Hepatocyte (in vitro differentiated cells): ENCODE measurements around the gene ANKRD12. TPM values are rescaled to one million over a fixed set of nuclear protein-coding genes. Genes with fewer than 3 reads are reported as not detected.
"Not testable (repeated sequence)": the region's sequence is repeated elsewhere in the genome, so short reads cannot be mapped to it uniquely, and the experiment has no call there.

Source experiments
- DNase-seq: peaks from one replicate; pipeline ENCODE4 v3.0.0-alpha.2; 2016; ENCODE audit warnings: low spot score
- H2AFZ ChIP-seq: fragments of 200-600 bp; sonication (generic); 2 replicates; pipeline ENCODE4 v1.6.0; 2016; ENCODE audit warnings: antibody characterized with exemption, mild to moderate bottlenecking
- H3K27ac ChIP-seq: fragments of 200-600 bp; sonication (generic); 2 replicates; pipeline ENCODE4 v1.5.1; 2016; ENCODE audit warnings: mild to moderate bottlenecking
- H3K27me3 ChIP-seq: fragments of 200-600 bp; sonication (generic); 2 replicates; pipeline ENCODE4 v1.6.1; 2016
- H3K36me3 ChIP-seq: fragments of 200-600 bp; sonication (generic); replicated peaks from 2 replicates; pipeline ENCODE4 v1.5.1; 2016; ENCODE audit warnings: low read depth; ENCODE audit not compliant: insufficient read depth
- H3K4me1 ChIP-seq: fragments of 200-600 bp; sonication (generic); 2 replicates; pipeline ENCODE4 v1.5.1; 2016; ENCODE audit warnings: mild to moderate bottlenecking, moderate library complexity; ENCODE audit not compliant: insufficient read depth
- H3K4me2 ChIP-seq: fragments of 200-600 bp; sonication (generic); 2 replicates; pipeline ENCODE4 v1.6.0; 2016
- H3K4me3 ChIP-seq: fragments of 200-600 bp; sonication (generic); 2 replicates; pipeline ENCODE4 v1.5.1; 2016; ENCODE audit warnings: mild to moderate bottlenecking
- H3K79me2 ChIP-seq: fragments of 200-600 bp; sonication (generic); 2 replicates; pipeline ENCODE4 v1.6.0; 2017; ENCODE audit warnings: mild to moderate bottlenecking
- H3K9me2 ChIP-seq: fragments of 200-600 bp; sonication (generic); replicated peaks from 2 replicates; pipeline ENCODE4 v1.6.0; 2017; ENCODE audit warnings: mild to moderate bottlenecking; ENCODE audit not compliant: insufficient read depth
- H3K9me3 ChIP-seq: fragments of 200-600 bp; sonication (generic); 2 replicates; pipeline ENCODE4 v1.5.1; 2016; ENCODE audit warnings: low read depth, mild to moderate bottlenecking
- H4K20me1 ChIP-seq: fragments of 200-600 bp; sonication (generic); 2 replicates; pipeline ENCODE4 v1.6.0; 2016; ENCODE audit warnings: mild to moderate bottlenecking; ENCODE audit not compliant: insufficient read depth, poor library complexity, severe bottlenecking
- CTCF ChIP-seq: fragments of 200-600 bp; sonication (generic); IDR thresholded peaks from 2 replicates; pipeline ENCODE4 v1.5.1; 2016; ENCODE audit warnings: antibody characterized with exemption, mild to moderate bottlenecking; ENCODE audit not compliant: poor library complexity
- EZH2 ChIP-seq: fragments of 200-600 bp; sonication (generic); IDR thresholded peaks from 2 replicates; pipeline ENCODE4 v1.6.1; 2016; ENCODE audit warnings: antibody characterized with exemption, mild to moderate bottlenecking, borderline replicate concordance
- EZH2phosphoT487 ChIP-seq: fragments of 200-600 bp; sonication (generic); IDR thresholded peaks from one replicate; pipeline ENCODE4 v1.6.1; 2018; ENCODE audit warnings: antibody characterized with exemption, mild to moderate bottlenecking, low read depth, moderate library complexity; ENCODE audit not compliant: unreplicated experiment, severe bottlenecking
- WGBS: methylation state at CpG from one replicate; pipeline ENCODE4 v1.1.6; 2016; ENCODE audit warnings: low lambda C conversion rate; ENCODE audit errors: missing lambda C conversion rate; 5-methylcytosine and 5-hydroxymethylcytosine counted together
- polyA plus RNA-seq: library from polyadenylated mRNA; unstranded; fragments of >200 nt; fragmentation: Nextera tagmentation; extraction: Ambion mirVana; gene quantifications from 2 replicates; pipeline ENCODE4 v1.2.1, GENCODE V29; 2016
- total RNA-seq: library from RNA; depleted of rRNA; stranded (reverse); fragments of >200 nt; gene quantifications from 2 replicates; pipeline ENCODE4 v1.2.3, GENCODE V29; 2014

The ANKRD12 gene
- total and polyA plus RNA-seq, 2 experiments from 2014 or later, result 29.2 to 34.3 TPM

GRCh38 chr18:9157806-9158205 is 21.2 kb downstream of the ANKRD12 start:
- H3K9me2 ChIP-seq, result no peaks in the 10 kb centered on the region
- no peaks in the 10 kb centered on the region for H3K27me3 ChIP-seq
- no peak overlapping the region for H2AFZ ChIP-seq
- 39% methylated on average over 2 of the region's 2 CpGs for WGBS
- H3K9me3 ChIP-seq, result peaks cover 5% of the 10 kb centered on the region
- H3K4me1 ChIP-seq, result no peaks in the 10 kb centered on the region
- no peak overlapping the region for H3K4me3 ChIP-seq
- no peaks in the 10 kb centered on the region for H3K36me3 ChIP-seq
- no peak overlapping the region for H3K4me2 ChIP-seq
- peaks cover 96% of the 10 kb centered on the region for H3K79me2 ChIP-seq
- no peak for DNase-seq
- H3K27ac ChIP-seq, result no peak overlapping the region
- H4K20me1 ChIP-seq, result peaks cover 54% of the 10 kb centered on the region
- TF ChIP-seq CTCF (no peak), EZH2phosphoT487 (no peak), EZH2 (no peak)

GRCh38 chr18:9160014-9160413 is 23.4 kb downstream of the ANKRD12 start:
- H4K20me1 ChIP-seq, result peaks cover 34% of the 10 kb centered on the region
- H3K27me3 ChIP-seq, result no peaks in the 10 kb centered on the region
- peaks cover 10% of the 10 kb centered on the region for H3K9me3 ChIP-seq
- no peaks in the 10 kb centered on the region for H3K4me1 ChIP-seq
- no peak overlapping the region for H3K4me2 ChIP-seq
- no peak overlapping the region for H3K4me3 ChIP-seq
- H3K27ac ChIP-seq, result no peak overlapping the region
- H3K79me2 ChIP-seq, result peaks cover 96% of the 10 kb centered on the region
- no peaks in the 10 kb centered on the region for H3K9me2 ChIP-seq
- TF ChIP-seq EZH2phosphoT487 (no peak), CTCF (no peak), EZH2 (no peak)
- WGBS, result 94% methylated on average over 4 of the region's 4 CpGs
- no peak for DNase-seq
- no peaks in the 10 kb centered on the region for H3K36me3 ChIP-seq
- H2AFZ ChIP-seq, result no peak overlapping the region

- not testable (repeated sequence) for H3K27me3 ChIP-seq, H3K9me2 ChIP-seq, H3K4me3 ChIP-seq, H3K36me3 ChIP-seq, H3K27ac ChIP-seq, H3K4me2 ChIP-seq, H3K9me3 ChIP-seq, H2AFZ ChIP-seq, H3K4me1 ChIP-seq, DNase-seq
- peaks cover 79% of the 10 kb centered on the region for H3K79me2 ChIP-seq
- peaks cover 17% of the 10 kb centered on the region for H4K20me1 ChIP-seq
- 98% methylated on average over 4 of the region's 4 CpGs for WGBS
Measured at GRCh38 chr18:9162663-9163062, 26.1 kb downstream of the ANKRD12 start.

GRCh38 chr18:9164149-9164548 is 27.6 kb downstream of the ANKRD12 start:
- H3K4me2 ChIP-seq, H3K36me3 ChIP-seq, DNase-seq, H3K4me1 ChIP-seq, H2AFZ ChIP-seq, H4K20me1 ChIP-seq, H3K27me3 ChIP-seq, H3K9me3 ChIP-seq, H3K4me3 ChIP-seq, H3K9me2 ChIP-seq, H3K27ac ChIP-seq: not testable (repeated sequence)
- H3K79me2 ChIP-seq, result peaks cover 73% of the 10 kb centered on the region

GRCh38 chr18:9165883-9166282 is 29.3 kb downstream of the ANKRD12 start:
- not testable (repeated sequence) for H2AFZ ChIP-seq, H3K27me3 ChIP-seq, H4K20me1 ChIP-seq, H3K4me1 ChIP-seq, H3K9me3 ChIP-seq, H3K4me2 ChIP-seq, H3K9me2 ChIP-seq, H3K36me3 ChIP-seq, DNase-seq, H3K4me3 ChIP-seq, H3K27ac ChIP-seq
- 97% methylated on average over 3 of the region's 3 CpGs for WGBS
- peaks cover 68% of the 10 kb centered on the region for H3K79me2 ChIP-seq

- H3K4me1 ChIP-seq, H3K9me2 ChIP-seq, H3K4me3 ChIP-seq, H3K9me3 ChIP-seq, H3K27ac ChIP-seq, H3K4me2 ChIP-seq, H2AFZ ChIP-seq, H3K36me3 ChIP-seq, DNase-seq, H3K27me3 ChIP-seq: not testable (repeated sequence)
- Histone ChIP-seq H3K79me2 (peaks cover 70% of the 10 kb centered on the region), H4K20me1 (peaks cover 20% of the 10 kb centered on the region)
- 91% methylated on average over 3 of the region's 3 CpGs for WGBS
Measured at GRCh38 chr18:9169515-9169914, 32.9 kb downstream of the ANKRD12 start.

GRCh38 chr18:9171919-9172318 is 35.3 kb downstream of the ANKRD12 start:
- peaks cover 35% of the 10 kb centered on the region for H4K20me1 ChIP-seq
- H3K9me3 ChIP-seq, H3K4me2 ChIP-seq, H2AFZ ChIP-seq, H3K4me1 ChIP-seq, H3K36me3 ChIP-seq, H3K4me3 ChIP-seq, H3K27ac ChIP-seq, DNase-seq, H3K9me2 ChIP-seq, H3K27me3 ChIP-seq: not testable (repeated sequence)
- peaks cover 81% of the 10 kb centered on the region for H3K79me2 ChIP-seq
- 78% methylated on average over 3 of the region's 3 CpGs for WGBS
